HepG2 (cell line): Measurements from ENCODE around the gene EFEMP2. TPM values are rescaled to one million over a fixed set of nuclear protein-coding genes. Genes with fewer than 3 reads are reported as not detected.

Experiments used
- ARID4A ChIP-seq: sonication (generic); formaldehyde crosslinking; IDR thresholded peaks from 2 replicates; pipeline ENCODE4 v1.5.0; 2020; ENCODE audit warnings: mild to moderate bottlenecking, missing genetic modification reagents, borderline replicate concordance
- ATF6 ChIP-seq: sonication (generic); formaldehyde crosslinking; conservative IDR thresholded peaks from 2 replicates; pipeline ENCODE4 v1.4.0; 2020; ENCODE audit warnings: missing genetic modification reagents
- CBX2 ChIP-seq, 2 experiments: fragments of 200-600 bp in 1 of 2; sonication (generic); formaldehyde crosslinking in 1 of 2; IDR thresholded peaks; 2 replicates each; pipeline versions ENCODE4 v1.7.0 to v1.8.1; 2018 to 2022; ENCODE audit warnings: low read depth in 2 of 2, low read length in 1 of 2, mild to moderate bottlenecking in 1 of 2, missing genetic modification reagents in 1 of 2
- FOSL2 ChIP-seq: sonication (generic); formaldehyde crosslinking; IDR thresholded peaks from 2 replicates; pipeline ENCODE4 v1.4.0; 2020; ENCODE audit warnings: missing genetic modification reagents
- GABPA ChIP-seq, 2 experiments: IDR thresholded peaks; 2 replicates each; pipeline ENCODE4 v1.6.1; 2011 to 2016; ENCODE audit warnings: low read depth in 2 of 2, low read length in 1 of 2, missing biosample characterization in 1 of 2, missing genetic modification characterization in 1 of 2
- KDM6A ChIP-seq: IDR thresholded peaks from 2 replicates; pipeline ENCODE4 v1.6.1; 2016; ENCODE audit warnings: low read depth
- PLSCR1 ChIP-seq: sonication (generic); formaldehyde crosslinking; IDR thresholded peaks from 2 replicates; pipeline ENCODE4 v1.5.0; 2020; ENCODE audit warnings: missing genetic modification reagents, mild to moderate bottlenecking, borderline replicate concordance
- SP1 ChIP-seq, 2 experiments: fragments of 450-650 bp in 1 of 2; sonication (generic) in 1 of 2; formaldehyde crosslinking in 1 of 2; IDR thresholded peaks; 2 replicates each; pipeline versions ENCODE4 v1.4.0 to v1.6.1; 2016 to 2020; ENCODE audit warnings: missing genetic modification reagents in 1 of 2
- XRCC5 ChIP-seq: fragments of 200-400 bp; formaldehyde crosslinking; optimal IDR thresholded peaks from 2 replicates; pipeline ENCODE3; 2017; ENCODE audit warnings: mild to moderate bottlenecking, low read length
- ZFP37 ChIP-seq: sonication (generic); formaldehyde crosslinking; IDR thresholded peaks from 2 replicates; pipeline ENCODE4 v1.4.0; 2020; ENCODE audit warnings: missing genetic modification reagents, borderline replicate concordance
- ZHX2 ChIP-seq, 2 experiments: sonication (generic) in 1 of 2; formaldehyde crosslinking in 1 of 2; IDR thresholded peaks; 2 replicates each; pipeline versions ENCODE4 v1.6.1 to v1.9.0; 2014 to 2022; ENCODE audit warnings: antibody characterized with exemption in 1 of 2, borderline replicate concordance in 1 of 2, inconsistent platforms in 1 of 2, low read depth in 1 of 2, missing genetic modification reagents in 1 of 2
- ZNF18 ChIP-seq: sonication (generic); formaldehyde crosslinking; IDR thresholded peaks from 2 replicates; pipeline ENCODE4 v1.8.0; 2022; ENCODE audit warnings: mild to moderate bottlenecking, missing genetic modification reagents; ENCODE audit not compliant: insufficient replicate concordance
- ZNF274 ChIP-seq: sonication (generic); formaldehyde crosslinking; IDR thresholded peaks from 2 replicates; pipeline ENCODE4 v1.5.1; 2020; ENCODE audit warnings: mild to moderate bottlenecking, missing genetic modification reagents
- polyA plus RNA-seq, 8 experiments: library from polyadenylated mRNA; depleted of rRNA in 3 of 8; stranded (reverse) in 7 of 8; unstranded in 1 of 8; fragments of >200 nt; fragmentation: Illumina TruSeq in 4 of 8; extraction: Trizol in 4 of 8; gene quantifications; 2 replicates each; pipeline versions ENCODE4 v1.2.1 to v1.2.3, GENCODE V29; 2011 to 2016; ENCODE audit warnings: low read depth in 4 of 8, missing spikeins in 1 of 8, mixed read lengths in 1 of 8; ENCODE audit not compliant: insufficient read depth in 1 of 8
- total RNA-seq, 5 experiments: library from RNA; depleted of rRNA; stranded (reverse); fragments of >200 nt; fragmentation: Illumina TruSeq; extraction: Trizol; gene quantifications; 2 replicates each; pipeline ENCODE4 v1.2.3, GENCODE V29; 2016; ENCODE audit warnings: low read depth in 1 of 5

EFEMP2 gene
- total and polyA plus RNA-seq, 2 of the 13 experiments (the other 11 are each of a cell fraction or from before 2014, with no cell fraction given) = 7.4 to 29.7 TPM

- no peak for TF ChIP-seq ZHX2 (IDR thresholded peaks at IDR 0.05; ENCODE audit: low read depth)
- TF ChIP-seq ZHX2 (CRISPR knock-in tag; IDR thresholded peaks at IDR 0.05; ENCODE audit: borderline replicate concordance) = no peak
- TF ChIP-seq SP1 (IDR thresholded peaks at IDR 0.05) = no peak
- peak; percentile 73 for TF ChIP-seq SP1 (CRISPR knock-in tag; IDR thresholded peaks at IDR 0.05)
- no peak for TF ChIP-seq CBX2 (IDR thresholded peaks at IDR 0.05; ENCODE audit: low read depth, low read length)
- no peak for TF ChIP-seq CBX2 (CRISPR knock-in tag; IDR thresholded peaks at IDR 0.05; ENCODE audit: low read depth)
- TF ChIP-seq XRCC5 = peak; percentile 88
- TF ChIP-seq ATF6 (CRISPR knock-in tag) = no peak
- TF ChIP-seq PLSCR1 = no peak
- no peak for TF ChIP-seq GABPA (IDR thresholded peaks at IDR 0.05; ENCODE audit: low read depth, low read length)
- peak; percentile 52; the same call in 1 of the 2 replicates for TF ChIP-seq GABPA (CRISPR knock-in tag; IDR thresholded peaks at IDR 0.05; ENCODE audit: low read depth)
- TF ChIP-seq ZNF18 = no peak
- TF ChIP-seq KDM6A (CRISPR knock-in tag) = no peak
- TF ChIP-seq FOSL2 (CRISPR knock-in tag) = peak; percentile 56; the same call in 1 of the 2 replicates
- TF ChIP-seq ARID4A = peak; percentile 37; the same call in 1 of the 2 replicates
- no peak for TF ChIP-seq ZFP37 (CRISPR knock-in tag)
- no peak for TF ChIP-seq ZNF274 (CRISPR knock-in tag)
Observed at GRCh38 chr11:65884716-65885092, 12.1 kb upstream of the EFEMP2 start (continued).
